ENCODE data around the gene HIVEP1.

DNA sequence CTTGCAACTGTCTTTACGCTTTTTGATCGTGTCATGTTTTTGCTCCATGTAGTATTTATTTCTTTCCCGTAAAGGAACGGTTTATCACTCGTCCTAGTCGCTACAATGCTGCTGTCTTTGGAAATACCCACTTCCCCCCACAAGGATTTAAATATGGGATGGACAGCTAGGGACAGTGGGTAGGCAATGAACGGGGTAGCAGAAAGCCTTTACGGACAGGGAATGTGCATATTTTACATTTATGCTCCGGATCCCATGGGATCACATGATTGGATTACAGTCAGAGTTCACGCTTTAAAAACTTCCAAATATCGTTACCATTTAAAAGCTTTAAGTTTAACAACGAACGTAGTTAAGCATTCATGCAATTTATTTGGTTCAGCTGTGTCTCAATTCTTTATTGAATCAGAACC, 1.2 kb downstream of the HIVEP1 start:
- TF ChIP-seq, protein P1, sequence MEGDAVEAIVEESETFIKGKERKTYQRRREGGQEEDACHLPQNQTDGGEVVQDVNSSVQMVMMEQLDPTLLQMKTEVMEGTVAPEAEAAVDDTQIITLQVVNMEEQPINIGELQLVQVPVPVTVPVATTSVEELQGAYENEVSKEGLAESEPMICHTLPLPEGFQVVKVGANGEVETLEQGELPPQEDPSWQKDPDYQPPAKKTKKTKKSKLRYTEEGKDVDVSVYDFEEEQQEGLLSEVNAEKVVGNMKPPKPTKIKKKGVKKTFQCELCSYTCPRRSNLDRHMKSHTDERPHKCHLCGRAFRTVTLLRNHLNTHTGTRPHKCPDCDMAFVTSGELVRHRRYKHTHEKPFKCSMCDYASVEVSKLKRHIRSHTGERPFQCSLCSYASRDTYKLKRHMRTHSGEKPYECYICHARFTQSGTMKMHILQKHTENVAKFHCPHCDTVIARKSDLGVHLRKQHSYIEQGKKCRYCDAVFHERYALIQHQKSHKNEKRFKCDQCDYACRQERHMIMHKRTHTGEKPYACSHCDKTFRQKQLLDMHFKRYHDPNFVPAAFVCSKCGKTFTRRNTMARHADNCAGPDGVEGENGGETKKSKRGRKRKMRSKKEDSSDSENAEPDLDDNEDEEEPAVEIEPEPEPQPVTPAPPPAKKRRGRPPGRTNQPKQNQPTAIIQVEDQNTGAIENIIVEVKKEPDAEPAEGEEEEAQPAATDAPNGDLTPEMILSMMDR (conservative IDR thresholded peaks at IDR 0.05) = no peak
- no peak for TF ChIP-seq ZFX (IDR thresholded peaks at IDR 0.05)
